HG02798 (cell line): ENCODE measurements around the gene EXOSC9.

Experiments used
- ATAC-seq: cut with Tn5 transposase; IDR thresholded peaks from one replicate; pipeline ENCODE4 v1.9.1; 2021; ENCODE audit warnings: mild to moderate bottlenecking; ENCODE audit not compliant: unreplicated experiment, poor library complexity

EXOSC9 gene

GRCh38 chr4:121788896-121789295 lies 12.2 kb upstream of the EXOSC9 start:
- peak; percentile 93 for ATAC-seq

GRCh38 chr4:121789455-121789854 lies 11.7 kb upstream of the EXOSC9 start:
- ATAC-seq, result no peak

GRCh38 chr4:121789960-121790829 lies 10.9 kb upstream of the EXOSC9 start:
- no peak for ATAC-seq

GRCh38 chr4:121790976-121791375 lies 10.1 kb upstream of the EXOSC9 start:
- no peak for ATAC-seq

DNA sequence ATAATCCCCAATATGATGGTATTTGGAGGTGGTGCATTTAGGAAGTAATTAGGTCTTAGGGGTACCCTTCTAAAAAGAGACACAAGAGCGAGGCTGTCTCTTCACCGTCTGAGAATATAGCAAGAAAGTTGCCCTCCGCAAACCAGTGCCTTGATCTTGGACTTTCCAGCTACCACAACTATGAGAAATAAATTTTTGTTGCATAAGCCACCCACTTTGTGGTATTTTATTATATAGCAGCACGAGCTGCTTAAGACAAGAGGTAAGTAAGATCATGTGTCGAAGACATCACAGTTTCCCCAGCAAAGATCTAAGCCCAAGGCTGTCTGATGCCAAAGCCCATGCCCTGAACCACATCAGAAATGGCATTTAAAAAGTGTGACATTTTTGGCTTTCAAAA lies 9.6 kb upstream of the EXOSC9 start:
- ATAC-seq, result no peak

DNA sequence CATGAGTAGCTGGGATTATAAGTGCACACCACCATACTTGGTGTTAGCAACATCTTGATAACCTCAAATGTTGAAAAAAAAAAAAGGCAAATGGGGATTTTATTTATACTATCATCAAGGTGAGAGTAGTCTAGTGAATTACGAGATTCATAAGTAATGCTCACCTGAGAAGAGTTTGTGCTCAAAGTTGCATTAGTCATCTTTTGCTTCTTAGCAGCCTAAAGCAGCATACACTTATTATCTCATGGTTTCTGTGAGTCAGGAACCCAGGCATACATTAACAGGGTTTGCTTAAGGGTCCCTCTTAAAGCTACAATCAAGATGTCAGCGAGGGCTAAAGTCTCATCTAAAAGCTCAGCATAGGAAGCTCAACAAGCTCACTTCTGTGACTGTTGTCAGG lies 8.2 kb upstream of the EXOSC9 start:
- no peak for ATAC-seq

DNA sequence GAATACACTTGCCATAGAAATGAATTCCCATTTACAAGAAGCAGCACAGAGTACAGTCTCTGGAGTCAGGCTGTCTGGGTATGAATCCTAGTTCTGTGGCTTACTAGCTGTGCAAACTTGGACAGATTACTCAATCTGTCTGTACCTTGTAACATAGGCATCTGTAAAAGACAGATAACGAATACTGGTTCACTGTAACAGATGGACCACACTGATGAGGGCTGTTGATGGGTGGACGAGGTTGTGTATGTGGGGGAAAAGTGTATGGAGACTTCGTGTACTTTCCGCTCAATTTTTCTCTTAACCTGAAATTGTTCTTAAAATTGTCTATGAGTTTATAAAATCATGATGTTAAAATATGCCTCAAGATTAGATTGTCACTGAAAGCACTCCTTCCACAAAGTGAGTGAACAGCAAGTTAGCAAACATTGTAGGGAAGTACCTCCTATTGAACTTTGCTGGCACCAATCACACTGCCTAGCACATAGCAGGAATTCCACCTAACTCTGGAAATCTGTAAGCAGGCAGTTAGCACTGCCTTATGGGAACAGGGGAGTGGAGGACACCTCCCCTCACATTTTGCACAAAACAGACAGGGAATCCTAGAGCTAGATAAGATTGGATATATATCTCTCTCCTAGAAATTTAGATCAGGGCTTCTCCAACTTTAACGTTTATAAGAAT lies 6.5 kb upstream of the EXOSC9 start:
- no peak for ATAC-seq

GRCh38 chr4:121796283-121796682 lies 4.8 kb upstream of the EXOSC9 start:
- no peak for ATAC-seq

DNA sequence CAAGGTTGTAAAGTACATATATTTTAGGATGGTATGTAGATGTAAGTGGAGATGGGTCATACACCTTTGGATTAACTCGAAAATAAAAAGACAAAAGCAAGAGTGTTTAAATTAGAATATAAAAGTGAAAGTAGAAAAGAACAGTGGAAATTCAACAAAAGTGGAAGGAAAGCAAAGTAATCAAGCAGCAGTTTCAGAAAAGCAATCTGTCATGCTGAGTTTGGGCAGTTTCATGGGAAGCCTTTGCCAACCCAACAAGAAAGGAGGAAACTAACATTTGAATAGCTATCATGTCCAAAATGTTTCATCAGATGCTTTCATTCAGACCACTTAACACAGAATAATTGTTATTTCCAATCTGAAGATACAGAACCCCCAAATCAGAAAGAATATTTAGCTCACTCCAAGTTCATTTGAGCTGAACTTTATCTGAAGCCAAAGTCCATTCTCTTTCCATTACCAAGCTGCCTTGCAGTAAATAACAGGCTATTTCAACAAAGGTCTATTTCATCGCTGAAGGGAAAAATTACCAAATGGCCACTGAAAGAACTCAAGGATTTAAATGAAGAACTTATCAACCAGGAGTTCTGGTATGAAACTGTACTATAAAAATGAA lies 1.8 kb upstream of the EXOSC9 start:
- no peak for ATAC-seq

DNA sequence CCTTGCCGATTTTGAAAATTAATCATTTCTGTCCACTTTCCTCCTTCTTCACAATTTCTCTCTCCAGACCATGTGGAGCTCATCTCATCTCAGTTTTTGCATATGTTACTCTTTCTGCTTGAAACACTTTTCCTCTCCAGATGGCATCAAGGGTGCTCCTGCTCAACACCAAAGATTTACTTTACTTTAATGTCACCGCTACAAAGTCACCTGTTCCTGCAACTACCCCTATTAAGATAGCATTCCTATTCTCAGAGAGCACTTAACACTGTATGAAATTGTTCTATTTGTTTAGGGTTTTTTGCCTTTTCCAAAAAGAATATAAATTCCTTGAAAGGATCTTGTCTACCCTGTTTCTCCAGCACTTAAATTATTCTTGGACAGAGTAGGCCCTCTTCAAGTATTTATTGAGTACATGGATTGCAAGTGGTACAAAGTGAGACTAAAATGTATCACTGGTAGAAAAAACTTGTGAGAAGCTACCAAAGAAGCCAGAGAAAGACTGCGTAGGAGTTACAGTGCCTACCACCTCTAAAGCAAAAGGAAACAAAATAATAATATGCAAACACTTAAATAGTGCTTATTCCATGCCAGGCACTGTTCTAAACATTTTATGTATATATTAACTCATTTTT lies 1.1 kb upstream of the EXOSC9 start:
- no peak for ATAC-seq

DNA sequence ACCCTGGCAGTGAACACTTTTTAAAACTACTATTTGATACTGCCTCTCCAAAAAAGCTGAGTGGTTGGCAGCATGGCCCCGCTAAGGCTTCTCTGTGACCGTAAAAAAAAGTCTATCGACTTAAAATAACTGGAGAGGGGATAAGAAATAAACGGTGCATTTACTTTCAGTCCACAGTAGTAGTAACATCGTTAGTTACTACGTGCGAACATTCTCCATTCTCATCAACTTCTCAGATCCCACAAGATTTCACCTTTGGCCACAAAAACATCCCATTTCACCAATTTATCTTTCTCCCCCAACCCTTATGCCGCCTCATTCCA lies 524 bp upstream of the EXOSC9 start:
- peak; percentile 34 for ATAC-seq

DNA sequence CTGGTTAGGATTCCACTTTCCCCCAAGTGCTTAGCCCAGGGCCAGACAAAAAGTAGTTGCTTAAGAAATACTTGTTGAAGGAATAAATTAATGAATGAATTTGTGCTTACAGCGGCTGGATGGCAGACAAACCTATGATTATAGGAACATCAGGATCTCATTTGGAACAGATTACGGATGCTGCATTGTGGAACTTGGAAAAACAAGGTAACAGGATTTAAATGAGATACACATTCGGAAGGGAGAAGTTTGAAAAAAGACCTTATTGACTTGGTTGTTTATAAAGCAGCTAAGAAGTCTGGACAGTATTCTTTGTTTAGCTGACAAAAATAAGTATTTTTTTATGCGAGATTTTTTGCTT lies 572 bp downstream of the EXOSC9 start:
- ATAC-seq, result no peak

GRCh38 chr4:121806411-121806810 lies 5.3 kb downstream of the EXOSC9 start:
- no peak for ATAC-seq

- ATAC-seq, result no peak
Measured at GRCh38 chr4:121811122-121811521, 10.0 kb downstream of the EXOSC9 start.

DNA sequence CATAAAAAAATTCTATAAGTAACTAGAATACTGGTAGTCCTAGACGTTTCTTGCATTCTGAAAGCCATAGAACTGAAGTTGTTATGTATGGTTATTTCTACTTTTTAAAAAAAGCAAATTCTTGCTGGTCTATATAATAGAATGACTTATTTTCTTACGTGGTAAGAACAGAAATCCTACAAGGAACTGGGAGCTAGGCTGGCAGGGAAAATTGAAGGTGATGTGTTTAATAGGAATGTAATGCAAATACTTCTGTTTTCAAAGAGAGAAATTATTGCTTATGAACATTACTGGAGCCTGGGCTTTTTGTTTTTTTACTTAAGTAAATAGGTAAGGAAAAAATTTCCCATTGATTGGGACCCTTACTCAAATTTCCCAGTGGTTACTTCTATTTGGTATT lies 13.6 kb downstream of the EXOSC9 start:
- no peak for ATAC-seq

GRCh38 chr4:121817006-121817405 lies 15.9 kb downstream of the EXOSC9 start:
- ATAC-seq, result no peak

DNA sequence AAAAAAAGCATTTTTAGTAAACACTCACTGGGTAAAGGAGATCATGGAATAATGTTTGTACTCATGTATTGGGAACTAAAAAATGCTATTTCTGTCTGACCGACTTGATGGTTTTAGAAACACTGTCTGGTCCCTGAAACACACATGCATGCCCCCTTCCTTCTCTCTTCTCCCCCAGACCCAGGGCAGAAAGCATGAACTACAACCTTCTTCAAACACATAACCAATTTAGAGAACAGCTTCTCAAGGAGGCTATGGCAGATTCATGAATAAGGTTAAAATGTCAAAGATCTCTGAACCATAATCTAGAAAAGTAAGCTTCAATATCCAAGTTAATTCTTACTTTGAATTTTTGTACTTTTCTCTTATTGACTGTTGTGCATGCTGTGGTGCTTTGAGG lies 16.6 kb downstream of the EXOSC9 start:
- no peak for ATAC-seq

GRCh38 chr4:121818215-121818614 lies 17.1 kb downstream of the EXOSC9 start:
- no peak for ATAC-seq

DNA sequence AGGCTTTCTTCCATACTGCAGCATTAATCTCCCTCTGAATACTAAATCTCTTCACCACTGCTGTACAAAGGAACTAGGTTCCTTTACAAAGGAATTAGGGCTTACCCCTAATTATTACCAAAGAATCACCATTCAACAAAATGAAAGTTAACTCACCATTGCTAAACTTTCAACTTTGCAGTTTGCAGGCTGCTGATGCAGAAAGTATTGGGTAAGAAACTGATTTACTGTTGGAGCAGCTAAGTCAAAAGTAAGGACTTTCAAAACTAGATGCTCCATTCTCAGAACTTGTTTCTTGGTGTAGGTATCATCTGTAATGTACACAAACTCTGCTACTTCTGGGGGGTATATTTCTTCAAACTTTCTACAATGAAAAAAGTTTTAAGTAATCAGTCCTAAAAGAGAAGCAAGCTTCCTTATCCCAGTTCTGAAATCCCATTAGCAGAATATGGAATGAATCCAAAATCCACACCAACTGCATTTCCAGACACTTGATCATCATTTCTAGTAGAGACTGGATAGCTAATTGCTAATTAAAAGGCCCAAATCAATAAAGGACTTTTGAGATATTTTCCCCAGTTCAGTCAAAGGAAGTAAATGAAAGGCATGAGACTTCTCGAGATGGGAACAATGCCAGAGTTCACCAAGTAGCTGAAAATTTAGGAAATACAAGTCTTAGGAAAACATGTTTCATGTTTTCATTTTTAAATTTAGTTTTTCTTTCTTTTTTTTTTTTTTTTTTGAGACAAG lies 18.3 kb downstream of the EXOSC9 start:
- no peak for ATAC-seq

- no peak for ATAC-seq
Measured at GRCh38 chr4:121822047-121822446, 20.9 kb downstream of the EXOSC9 start.
